Vagina (tissue), 2 donors: ENCODE data around the gene B9D1.

Source experiments
- CTCF ChIP-seq, 3 experiments: fragments of 450-650 bp in 2 of 3; fragments of 200-600 bp in 1 of 3; sonication (generic) in 1 of 3; IDR thresholded peaks; one replicate each; pipeline ENCODE4 v1.5.1; 2017 to 2019; ENCODE audit warnings: antibody characterized with exemption in 3 of 3, mild to moderate bottlenecking in 2 of 3, moderate library complexity in 2 of 3
- POLR2AphosphoS5 ChIP-seq, 2 donors: sonication (generic); formaldehyde crosslinking; IDR thresholded peaks; one replicate each; pipeline ENCODE4 v1.9.0; 2017; ENCODE audit warnings: antibody characterized with exemption in 2 of 2, mild to moderate bottlenecking in 2 of 2, low read depth in 1 of 2; ENCODE audit not compliant: insufficient read depth in 1 of 2

GRCh38 chr17:19321481-19322128 lies 40.9 kb downstream of the B9D1 start:
- TF ChIP-seq CTCF (IDR thresholded peaks at IDR 0.05) (no peak), POLR2AphosphoS5 (IDR thresholded peaks at IDR 0.05; ENCODE audit: insufficient read depth in 1 of 2, low read depth in 1 of 2) (no peak)
